ENCODE data around the gene WDR1.

- TF ChIP-seq CTCF (conservative IDR thresholded peaks at IDR 0.05) (no peak), EZH2 (IDR thresholded peaks at IDR 0.05; ENCODE audit: low read depth) (no peak)
Observed at GRCh38 chr4:10131202-10131601, 14.6 kb upstream of the WDR1 start.

All from PC-9 (cell line).